LNCAP (cell line): ENCODE data around the gene MAST2.

Source experiments
- TF ChIP-seq, protein P1 (sequence below): fragments of 450-650 bp; IDR thresholded peaks from 2 replicates; pipeline ENCODE4 v1.5.1; 2017; ENCODE audit warnings: mild to moderate bottlenecking

MAST2 gene

DNA sequence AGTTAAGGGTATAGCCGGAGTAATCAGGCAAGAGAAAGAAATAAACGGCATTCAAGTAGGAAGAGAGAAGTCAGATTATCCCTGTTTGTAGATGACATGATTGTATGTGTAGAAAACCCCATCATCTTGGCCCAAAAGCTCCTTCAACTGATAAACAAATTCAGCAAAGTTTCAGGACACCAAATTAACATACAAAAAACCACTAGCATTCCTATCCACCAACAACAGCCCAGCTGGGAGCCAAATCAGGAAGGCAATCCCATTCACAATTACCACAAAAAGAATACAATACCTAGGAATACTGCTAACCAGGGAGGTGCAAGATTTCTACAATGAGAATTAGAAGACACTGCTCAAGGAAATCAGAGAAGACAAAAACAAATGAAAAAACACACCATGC lies 45.3 kb downstream of the MAST2 start:
- TF ChIP-seq, protein P1, sequence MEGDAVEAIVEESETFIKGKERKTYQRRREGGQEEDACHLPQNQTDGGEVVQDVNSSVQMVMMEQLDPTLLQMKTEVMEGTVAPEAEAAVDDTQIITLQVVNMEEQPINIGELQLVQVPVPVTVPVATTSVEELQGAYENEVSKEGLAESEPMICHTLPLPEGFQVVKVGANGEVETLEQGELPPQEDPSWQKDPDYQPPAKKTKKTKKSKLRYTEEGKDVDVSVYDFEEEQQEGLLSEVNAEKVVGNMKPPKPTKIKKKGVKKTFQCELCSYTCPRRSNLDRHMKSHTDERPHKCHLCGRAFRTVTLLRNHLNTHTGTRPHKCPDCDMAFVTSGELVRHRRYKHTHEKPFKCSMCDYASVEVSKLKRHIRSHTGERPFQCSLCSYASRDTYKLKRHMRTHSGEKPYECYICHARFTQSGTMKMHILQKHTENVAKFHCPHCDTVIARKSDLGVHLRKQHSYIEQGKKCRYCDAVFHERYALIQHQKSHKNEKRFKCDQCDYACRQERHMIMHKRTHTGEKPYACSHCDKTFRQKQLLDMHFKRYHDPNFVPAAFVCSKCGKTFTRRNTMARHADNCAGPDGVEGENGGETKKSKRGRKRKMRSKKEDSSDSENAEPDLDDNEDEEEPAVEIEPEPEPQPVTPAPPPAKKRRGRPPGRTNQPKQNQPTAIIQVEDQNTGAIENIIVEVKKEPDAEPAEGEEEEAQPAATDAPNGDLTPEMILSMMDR, result no peak

DNA sequence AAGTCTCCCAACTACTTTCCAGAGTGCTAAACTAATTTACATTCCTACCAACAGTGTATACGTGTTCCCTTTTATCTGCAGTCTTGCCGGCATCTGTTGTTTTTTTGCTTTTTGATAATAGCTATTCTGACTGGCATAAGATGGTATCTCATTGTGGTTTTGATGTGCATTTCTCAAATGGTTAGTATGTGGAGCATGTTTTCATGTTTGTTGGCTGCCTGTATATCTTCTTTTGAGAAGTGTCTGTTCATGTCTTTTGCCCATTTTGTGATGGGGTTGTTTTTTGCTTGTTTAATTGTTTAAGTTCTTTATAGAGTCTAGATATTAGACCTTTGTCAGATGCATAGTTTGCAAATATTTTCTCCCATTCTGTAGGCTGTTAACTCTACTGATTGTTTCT lies 46.6 kb downstream of the MAST2 start:
- TF ChIP-seq, protein P1, result no peak

DNA sequence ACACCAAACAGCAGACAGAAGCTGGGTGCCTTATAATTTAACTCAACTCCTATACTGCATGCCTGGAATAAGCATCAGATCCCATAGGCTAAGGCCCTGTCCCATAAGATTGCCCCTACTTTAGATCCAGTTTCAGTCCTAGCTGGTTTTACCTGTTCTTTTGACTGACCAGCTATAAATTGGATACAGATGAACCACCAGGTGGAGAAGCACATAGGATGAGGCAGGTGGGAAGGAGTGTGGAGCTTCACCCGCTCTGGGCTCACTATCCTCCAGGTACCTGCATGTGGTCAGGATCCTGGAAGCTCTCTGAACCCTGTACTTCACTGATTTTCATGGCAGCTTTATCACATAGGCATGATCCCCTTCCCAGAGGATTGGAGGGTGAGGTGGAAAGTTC lies 51.3 kb downstream of the MAST2 start:
- TF ChIP-seq, protein P1, result no peak

DNA sequence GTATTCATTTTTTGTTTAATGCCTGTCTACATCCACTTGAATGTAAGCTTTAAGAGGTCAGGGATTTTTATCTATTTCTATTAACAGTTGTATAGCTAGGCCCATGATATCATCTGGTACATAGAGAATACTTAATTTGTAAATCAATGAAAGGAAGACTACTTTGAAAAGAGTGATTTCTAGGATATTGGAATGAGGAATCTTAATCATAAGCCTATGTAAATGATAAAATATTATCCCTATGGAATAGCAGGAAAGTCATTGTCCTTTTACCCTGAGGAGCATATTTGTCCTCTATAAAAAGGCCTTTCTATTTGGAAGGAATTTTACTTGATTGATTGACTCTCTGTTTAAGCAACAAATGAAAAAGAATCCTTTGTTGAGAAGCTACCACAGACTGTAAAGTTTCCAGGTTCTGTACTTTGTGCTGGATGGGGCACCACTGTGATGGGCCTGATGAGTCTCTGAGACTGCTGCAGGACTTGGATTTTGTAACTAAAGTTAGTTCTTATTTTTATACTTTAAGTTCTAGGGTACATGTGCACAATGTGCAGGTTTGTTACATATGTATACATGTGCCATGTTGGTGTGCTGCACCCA lies 53.8 kb downstream of the MAST2 start:
- TF ChIP-seq, protein P1, result no peak

DNA sequence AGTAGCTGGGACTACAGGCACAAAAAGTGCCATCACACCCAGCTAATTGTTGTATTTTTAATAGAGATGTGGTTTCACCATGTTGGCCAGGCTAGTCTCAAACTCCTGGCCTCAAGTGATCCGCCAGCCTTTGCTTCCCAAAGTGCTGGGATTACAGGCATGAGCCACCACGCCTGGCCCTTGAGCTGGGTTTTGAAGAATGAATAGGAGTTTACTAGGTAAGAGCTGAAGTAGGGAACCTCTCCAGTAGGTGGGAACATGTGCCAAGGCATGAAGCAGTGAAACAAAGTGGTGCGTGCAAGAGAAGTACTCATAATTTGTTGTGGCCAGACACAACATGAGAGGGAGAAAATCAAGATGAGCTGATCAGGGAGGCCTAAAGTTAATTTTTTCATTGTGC lies 55.8 kb downstream of the MAST2 start:
- TF ChIP-seq, protein P1, result no peak

DNA sequence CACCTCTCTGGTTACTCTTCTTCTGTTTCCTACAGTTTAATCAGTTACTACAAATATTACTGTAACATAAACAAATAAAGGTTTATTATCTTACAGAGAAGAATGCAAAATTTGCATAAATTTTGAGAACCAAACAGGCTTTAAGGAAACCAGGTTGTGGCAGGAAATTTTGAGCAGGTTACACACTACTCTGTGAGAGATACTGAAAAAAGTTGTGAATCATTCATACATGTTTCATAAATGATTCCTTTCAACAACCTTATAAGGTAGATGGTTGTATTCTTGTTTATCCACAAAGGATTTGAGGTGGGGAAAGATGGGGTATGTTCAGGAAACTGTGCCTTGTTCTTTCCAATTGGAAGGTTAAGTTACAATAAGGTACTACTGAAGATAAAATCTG lies 58.6 kb downstream of the MAST2 start:
- TF ChIP-seq, protein P1, result no peak

DNA sequence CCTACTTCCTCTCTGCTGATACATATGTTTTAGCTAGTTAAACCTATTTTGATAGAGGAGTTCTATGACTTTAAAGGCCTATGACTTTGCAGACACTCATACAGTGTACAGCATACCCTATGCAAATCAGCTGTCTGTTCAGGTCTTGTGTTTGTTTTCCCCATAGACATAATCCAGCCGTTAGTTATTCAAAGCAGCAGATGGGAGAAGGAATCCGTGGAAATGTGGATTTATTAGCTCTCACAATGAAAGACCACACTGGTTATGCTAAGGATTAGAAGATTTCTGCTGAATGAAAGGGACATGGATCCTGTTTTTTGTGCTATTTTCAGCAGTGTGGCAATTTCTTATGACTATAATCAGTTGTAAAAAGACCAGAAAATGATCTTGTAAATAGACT lies 59.8 kb downstream of the MAST2 start:
- TF ChIP-seq, protein P1, result no peak
